T-helper 1 cell treated with Interleukin-12 subunit alpha and Interleukin-12 subunit beta and Interleukin-4 antibody, amounts not matched to agents 30 ng/mL and 1 ng/mL, for 36 hours (primary cell): ENCODE measurements around the gene RGS2. TPM values are rescaled to one million over a fixed set of nuclear protein-coding genes. Genes with fewer than 3 reads are reported as not detected.

Experiments used
- intact Hi-C: fragments of 100-400 bp; cut with micrococcal nuclease; formaldehyde crosslinking; loops from one replicate; pipeline ENCODE4 v1.15.1; 2024
- total RNA-seq: library from RNA; stranded (reverse); gene quantifications from 2 replicates; pipeline ENCODE4 v1.2.3, GENCODE V29; 2022

Gene RGS2
- total RNA-seq: 3.6 and 5.2 TPM in 2 replicates

GRCh38 chr1:192808518-192809306 is at the start of gene RGS2:
Gene RGS2, plus strand, starts transcription at chr1:192809039. Its CDS starts 33 bp downstream, at chr1:192809072.
- intact Hi-C loops: loop anchor here (1.0 to 5.0 kb wide), 7 partner anchors 250 to 729 kb away; partner anchors contain the start of genes CDC73 and GLRX2

GRCh38 chr1:192759104-192759503 is 49.7 kb upstream of the RGS2 start:
- intact Hi-C loops: no loop called here

- intact Hi-C loops: no loop called here
Measured at GRCh38 chr1:192762265-192762664, 46.6 kb upstream of the RGS2 start.

DNA sequence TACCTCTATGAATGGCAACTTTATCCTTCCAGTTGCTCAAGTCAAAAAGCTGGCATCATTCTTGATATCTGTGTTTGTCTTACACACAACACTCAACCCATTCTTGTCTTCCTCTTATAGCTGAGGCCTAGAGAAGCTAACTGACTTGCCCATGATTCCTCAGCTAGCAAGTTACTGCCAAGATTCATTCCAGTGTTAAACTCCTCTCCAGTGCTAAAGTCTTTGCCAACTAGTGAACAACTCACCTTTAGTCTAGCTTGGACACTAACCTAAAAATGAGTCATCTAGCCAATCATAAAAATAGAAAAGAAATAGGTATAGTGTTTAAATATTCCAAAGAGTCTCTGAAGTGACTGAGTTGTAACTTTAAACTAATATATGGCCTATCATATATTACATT is 45.6 kb upstream of the RGS2 start:
- intact Hi-C loops: no loop called here

- intact Hi-C loops: no loop called here
Measured at GRCh38 chr1:192763756-192764155, 45.1 kb upstream of the RGS2 start.

- intact Hi-C loops: no loop called here
Measured at GRCh38 chr1:192764675-192765074, 44.2 kb upstream of the RGS2 start.

DNA sequence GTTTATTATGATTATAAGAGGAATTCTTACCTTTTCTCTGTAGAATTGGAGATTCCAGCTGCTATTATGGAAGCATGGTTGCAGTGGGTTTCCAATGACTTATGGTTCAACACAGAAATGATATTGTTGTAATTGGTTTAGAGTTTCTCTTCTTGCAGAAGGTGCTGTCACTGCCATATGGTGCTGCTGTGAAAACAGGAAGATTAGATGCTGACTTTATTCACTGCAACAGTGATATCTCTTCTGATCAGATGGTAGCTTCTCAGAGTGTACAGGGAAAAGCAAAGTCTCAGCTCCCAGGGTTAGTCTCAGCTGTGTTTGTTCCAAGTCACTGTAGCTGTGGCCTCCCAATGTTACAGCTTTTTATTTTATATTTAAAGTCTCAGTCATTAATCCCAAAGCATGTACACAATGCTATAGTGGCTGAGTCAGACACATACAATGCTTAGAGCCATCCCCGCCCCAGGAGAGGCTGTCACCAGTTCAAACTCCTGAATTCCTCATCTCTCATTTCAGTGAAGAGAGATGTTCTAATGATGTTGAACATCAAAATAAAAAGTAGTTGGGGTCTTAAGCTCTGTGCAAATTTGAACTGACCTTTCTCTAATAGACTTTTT is 42.7 kb upstream of the RGS2 start:
- intact Hi-C loops: no loop called here

DNA sequence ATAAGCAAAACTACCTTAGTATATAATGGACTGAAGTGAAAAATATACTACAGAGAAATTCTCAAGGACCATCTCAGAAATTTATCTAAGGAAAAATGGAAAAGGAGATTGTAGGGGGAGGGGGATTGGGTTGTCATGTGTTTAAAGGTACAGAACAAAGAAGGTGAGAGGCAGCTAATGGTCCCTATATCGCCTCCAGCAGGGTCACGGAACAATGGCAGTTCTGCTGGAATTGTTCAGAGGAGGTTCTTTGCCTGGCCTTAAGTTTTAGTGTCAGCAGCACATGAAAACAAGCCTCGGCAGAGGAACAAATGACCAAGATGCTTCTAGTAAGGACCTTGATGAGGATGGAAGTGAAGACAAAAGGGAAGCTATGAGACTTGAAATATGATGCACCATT is 42.0 kb upstream of the RGS2 start:
- intact Hi-C loops: no loop called here

GRCh38 chr1:192767798-192768197 is 41.0 kb upstream of the RGS2 start:
- intact Hi-C loops: no loop called here

DNA sequence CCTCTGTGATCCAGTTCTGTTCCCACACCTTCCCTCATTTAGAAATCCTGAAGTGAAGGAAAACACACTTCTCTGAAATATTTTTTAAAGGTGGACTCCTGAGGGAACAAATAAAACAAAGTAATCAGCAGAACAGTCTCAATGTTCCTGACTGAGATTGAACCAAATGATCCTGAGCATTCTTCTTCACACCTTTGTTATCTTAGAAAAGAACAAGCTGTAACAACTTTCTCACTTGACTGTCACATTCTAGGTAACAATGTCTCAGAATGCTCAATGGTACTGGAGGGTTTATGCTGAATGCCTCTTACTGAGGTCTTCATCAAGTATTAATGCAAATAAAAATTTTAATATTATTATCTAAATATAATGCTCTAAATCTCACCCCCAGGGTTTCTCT is 40.4 kb upstream of the RGS2 start:
- intact Hi-C loops: no loop called here

- intact Hi-C loops: no loop called here
Measured at GRCh38 chr1:192771341-192771740, 37.5 kb upstream of the RGS2 start.

GRCh38 chr1:192775631-192776030 is 33.2 kb upstream of the RGS2 start:
- intact Hi-C loops: no loop called here

DNA sequence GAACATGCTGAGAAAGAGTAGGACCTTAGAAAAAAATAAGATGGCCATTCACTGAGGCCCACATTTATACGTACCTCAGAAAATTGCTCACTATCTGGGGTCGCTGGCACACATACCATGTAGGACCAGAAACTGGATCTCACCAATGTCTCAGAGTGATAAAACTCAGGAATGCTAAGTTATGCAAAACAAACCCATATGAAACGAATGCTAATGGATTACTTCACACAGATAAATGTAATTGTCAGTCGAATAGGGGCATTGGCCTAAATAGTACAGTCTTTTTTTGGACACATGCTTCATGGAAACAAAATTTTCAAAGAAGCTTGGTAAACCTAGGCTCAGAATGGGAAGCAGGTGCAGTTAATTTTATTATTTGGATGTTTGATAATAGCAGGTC is 32.6 kb upstream of the RGS2 start:
- intact Hi-C loops: no loop called here

GRCh38 chr1:192776998-192777397 is 31.8 kb upstream of the RGS2 start:
- intact Hi-C loops: no loop called here

DNA sequence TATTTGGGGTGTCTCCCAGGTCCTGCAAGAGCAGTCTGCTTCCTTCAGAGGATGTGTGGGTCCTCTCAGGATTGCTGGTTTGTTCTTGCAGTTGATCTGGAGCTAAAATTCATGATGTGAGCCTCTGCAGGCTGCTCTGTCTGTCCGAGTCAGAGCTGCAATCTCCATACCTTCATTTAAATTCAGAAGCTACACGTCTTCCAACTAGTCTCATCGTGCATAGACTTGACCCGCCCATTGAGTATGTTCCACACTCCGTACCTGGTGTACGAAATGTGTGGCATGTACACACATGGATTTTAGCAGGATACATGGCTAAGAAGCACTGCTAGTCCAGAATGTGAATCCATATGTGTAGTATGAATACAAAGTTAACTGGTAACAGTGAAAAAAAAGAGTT is 25.0 kb upstream of the RGS2 start:
- intact Hi-C loops: no loop called here

DNA sequence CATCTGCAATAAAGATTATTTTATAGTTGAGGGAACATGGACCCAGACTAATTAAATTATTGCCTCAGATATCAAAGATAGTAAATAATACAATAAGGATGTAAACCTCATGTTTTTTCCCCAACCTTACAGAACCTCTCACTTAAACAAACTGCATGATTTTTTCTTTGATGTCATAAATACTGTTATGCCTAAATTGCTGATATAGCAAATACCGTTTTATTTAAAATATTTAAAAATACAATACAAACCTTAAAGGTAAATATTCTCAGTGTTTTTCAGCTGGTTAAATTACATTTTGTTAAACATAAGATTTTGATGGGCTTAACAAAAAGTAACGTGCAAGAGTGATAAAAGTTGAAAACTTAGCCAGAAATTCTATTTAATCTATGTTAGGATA is 24.4 kb upstream of the RGS2 start:
- intact Hi-C loops: no loop called here

DNA sequence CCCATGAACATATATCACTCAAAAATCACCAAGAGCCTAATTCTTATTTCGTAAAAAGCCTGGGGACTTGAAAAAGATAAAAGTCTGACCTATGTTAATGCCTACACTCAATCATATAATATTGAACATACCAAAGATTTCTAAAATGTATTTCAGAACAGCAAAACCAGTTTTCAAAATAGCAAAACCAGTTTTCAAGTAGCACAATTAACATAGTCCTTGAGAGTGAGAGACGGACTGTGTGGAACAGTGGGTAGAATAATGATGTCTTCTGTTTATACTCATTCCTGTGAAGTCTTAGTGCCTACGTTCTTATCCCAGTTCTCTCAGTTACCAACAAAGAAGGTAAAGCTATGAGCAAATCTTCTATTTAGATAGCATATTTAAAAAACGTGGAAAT is 22.3 kb upstream of the RGS2 start:
- intact Hi-C loops: no loop called here

- intact Hi-C loops: no loop called here
Measured at GRCh38 chr1:192787914-192788585, 20.8 kb upstream of the RGS2 start.

GRCh38 chr1:192789871-192790270 is 19.0 kb upstream of the RGS2 start:
- intact Hi-C loops: no loop called here

DNA sequence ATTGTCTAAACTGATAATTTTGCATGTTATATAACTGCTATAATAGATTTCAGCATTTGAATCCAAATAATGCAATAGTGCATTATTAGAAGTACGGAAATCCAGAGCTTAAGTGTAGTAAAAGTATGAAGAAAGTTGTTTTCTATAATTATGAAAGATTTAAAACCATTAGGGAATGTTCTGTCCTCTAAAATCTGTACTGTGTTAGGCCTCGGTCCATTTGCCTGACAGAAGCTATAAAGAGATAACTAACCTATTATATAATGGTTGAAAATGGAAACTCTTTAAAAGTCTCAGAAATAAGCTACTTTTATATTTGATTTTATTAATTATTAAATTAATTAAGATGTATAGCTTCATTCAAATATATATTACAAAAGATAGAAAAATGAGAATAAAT is 16.2 kb upstream of the RGS2 start:
- intact Hi-C loops: no loop called here

GRCh38 chr1:192793983-192794767 is 14.7 kb upstream of the RGS2 start:
- intact Hi-C loops: no loop called here

DNA sequence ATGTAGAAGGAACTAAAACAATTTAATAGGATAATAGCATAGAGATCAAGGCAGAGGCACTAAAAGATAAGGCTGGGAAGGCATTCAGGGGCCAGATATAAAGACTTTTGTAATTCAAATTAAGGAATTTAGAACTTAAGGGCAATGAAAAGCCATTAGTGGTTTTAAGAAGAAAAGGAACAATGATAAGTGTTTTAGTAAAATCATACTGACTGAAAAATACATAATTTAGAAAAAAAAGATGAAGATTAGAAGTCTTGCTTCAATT is 14.1 kb upstream of the RGS2 start:
- intact Hi-C loops: no loop called here
